H9 (cell line): ENCODE data around the gene MVP. TPM values are rescaled to one million over a fixed set of nuclear protein-coding genes. Genes with fewer than 3 reads are reported as not detected.
"Not testable (repeated sequence)": the region's sequence is repeated elsewhere in the genome, so short reads cannot be mapped to it uniquely, and the experiment has no call there.

Experiments used
- DNase-seq: peaks from one replicate; pipeline ENCODE4 v3.0.0-alpha.2; 2017
- H2AFZ ChIP-seq: one replicate; pipeline ENCODE4 v1.6.1; 2013; ENCODE audit warnings: mild to moderate bottlenecking, low read length, control low read depth, moderate library complexity
- H2AK5ac ChIP-seq: 2 replicates; pipeline ENCODE4 v1.6.1; 2013; ENCODE audit warnings: low read length, control low read depth, mixed read lengths; ENCODE audit not compliant: insufficient read length
- H2BK120ac ChIP-seq: one replicate; pipeline ENCODE4 v1.6.1; 2013; ENCODE audit warnings: low read depth, mild to moderate bottlenecking, low read length, control low read depth, inconsistent platforms; ENCODE audit not compliant: poor library complexity, severe bottlenecking
- H2BK12ac ChIP-seq: 2 replicates; pipeline ENCODE4 v1.6.1; 2013; ENCODE audit warnings: low read length, control low read depth, mixed read lengths, low read depth; ENCODE audit not compliant: insufficient read length
- H2BK15ac ChIP-seq: 2 replicates; pipeline ENCODE4 v1.6.1; 2013; ENCODE audit warnings: low read depth, low read length, control low read depth
- H2BK20ac ChIP-seq: one replicate; pipeline ENCODE4 v1.6.1; 2013; ENCODE audit warnings: low read depth, mild to moderate bottlenecking, low read length, control low read depth, inconsistent platforms; ENCODE audit not compliant: poor library complexity, severe bottlenecking
- H2BK5ac ChIP-seq: 2 replicates; pipeline ENCODE4 v1.6.1; 2013; ENCODE audit warnings: low read length, control low read depth, mixed read lengths; ENCODE audit not compliant: insufficient read length
- H3K14ac ChIP-seq: 2 replicates; pipeline ENCODE4 v1.6.1; 2013; ENCODE audit warnings: low read length, control low read depth; ENCODE audit not compliant: insufficient read depth
- H3K18ac ChIP-seq: 2 replicates; pipeline ENCODE4 v1.6.1; 2013; ENCODE audit warnings: low read depth, mild to moderate bottlenecking, mixed read lengths, low read length, control low read depth; ENCODE audit not compliant: insufficient read length
- H3K23ac ChIP-seq: 2 replicates; pipeline ENCODE4 v1.6.1; 2013; ENCODE audit warnings: low read length, control low read depth, mixed read lengths, low read depth; ENCODE audit not compliant: insufficient read length
- H3K23me2 ChIP-seq: 2 replicates; pipeline ENCODE4 v1.6.1; 2013; ENCODE audit warnings: low read depth, mild to moderate bottlenecking, mixed read lengths, low read length, control low read depth; ENCODE audit not compliant: insufficient read length, poor library complexity, severe bottlenecking
- H3K27ac ChIP-seq: 2 replicates; pipeline ENCODE4 v1.5.1; 2013; ENCODE audit warnings: low read length, control low read depth, mixed read lengths, low read depth; ENCODE audit not compliant: insufficient read length
- H3K27me3 ChIP-seq: 2 replicates; pipeline ENCODE4 v1.6.1; 2013; ENCODE audit warnings: low read length, control low read depth, inconsistent platforms; ENCODE audit not compliant: insufficient read depth
- H3K4ac ChIP-seq: 2 replicates; pipeline ENCODE4 v1.6.1; 2013; ENCODE audit warnings: low read depth, mild to moderate bottlenecking, control low read depth, inconsistent platforms, low read length, moderate library complexity
- H3K4me1 ChIP-seq: 2 replicates; pipeline ENCODE4 v1.6.1; 2013; ENCODE audit warnings: low read length, control low read depth, inconsistent platforms; ENCODE audit not compliant: insufficient read depth
- H3K4me2 ChIP-seq: 2 replicates; pipeline ENCODE4 v1.6.1; 2013; ENCODE audit warnings: low read length, control low read depth, mixed read lengths; ENCODE audit not compliant: insufficient read length, insufficient read depth
- H3K56ac ChIP-seq: 2 replicates; pipeline ENCODE4 v1.6.1; 2013; ENCODE audit warnings: low read depth, mild to moderate bottlenecking, mixed read lengths, low read length, control low read depth; ENCODE audit not compliant: insufficient read length
- H3K79me1 ChIP-seq: 2 replicates; pipeline ENCODE4 v1.6.1; 2013; ENCODE audit warnings: low read depth, mild to moderate bottlenecking, moderate library complexity, low read length, control low read depth, inconsistent platforms; ENCODE audit not compliant: insufficient read depth, poor library complexity, severe bottlenecking
- H3K79me2 ChIP-seq: 2 replicates; pipeline ENCODE4 v1.6.1; 2013; ENCODE audit warnings: low read length, control low read depth, inconsistent platforms; ENCODE audit not compliant: insufficient read depth
- H3K9ac ChIP-seq: 2 replicates; pipeline ENCODE4 v1.6.1; 2013; ENCODE audit warnings: low read length, control low read depth, mixed read lengths; ENCODE audit not compliant: insufficient read length; ENCODE audit errors: extremely low read depth
- H3K9me3 ChIP-seq: one replicate; pipeline ENCODE4 v1.6.1; 2013; ENCODE audit warnings: low read depth, low read length, inconsistent platforms; ENCODE audit not compliant: control insufficient read depth
- H3T11ph ChIP-seq: one replicate; pipeline ENCODE4 v1.6.1; 2013; ENCODE audit warnings: mild to moderate bottlenecking, low read length, control low read depth, inconsistent platforms
- H4K20me1 ChIP-seq: one replicate; pipeline ENCODE4 v1.6.1; 2013; ENCODE audit not compliant: control insufficient read depth, insufficient read length, insufficient read depth
- H4K5ac ChIP-seq: 2 replicates; pipeline ENCODE4 v1.6.1; 2013; ENCODE audit warnings: low read depth, mild to moderate bottlenecking, mixed read lengths, low read length, control low read depth; ENCODE audit not compliant: insufficient read length
- H4K8ac ChIP-seq: replicated peaks from 2 replicates; pipeline ENCODE4 v1.6.1; 2013; ENCODE audit warnings: low read length, control low read depth, mixed read lengths, low read depth; ENCODE audit not compliant: insufficient read length
- H4K91ac ChIP-seq: 2 replicates; pipeline ENCODE4 v1.6.1; 2013; ENCODE audit warnings: low read depth, mild to moderate bottlenecking, moderate library complexity, mixed read lengths, low read length, control low read depth; ENCODE audit not compliant: insufficient read length
- H3K27ac Mint-ChIP-seq, 3 experiments: 2 replicates in 2 of 3; 3 replicates in 1 of 3; pipeline ENCODE4 v1.8.0; 2020 to 2021; ENCODE audit warnings: mixed read lengths in 3 of 3, mild to moderate bottlenecking in 1 of 3, moderate library complexity in 1 of 3
- H3K27me3 Mint-ChIP-seq: 2 replicates; pipeline ENCODE4 v1.8.0; 2021; ENCODE audit warnings: low read depth, mild to moderate bottlenecking, moderate library complexity, mixed read lengths
- H3K36me3 Mint-ChIP-seq, 3 experiments: 2 replicates in 2 of 3; 3 replicates in 1 of 3; pipeline ENCODE4 v1.8.0; 2020 to 2021; ENCODE audit warnings: low read depth in 3 of 3, mixed read lengths in 3 of 3; ENCODE audit not compliant: insufficient read depth in 1 of 3
- H3K4me1 Mint-ChIP-seq, 2 experiments: 2 replicates each; pipeline ENCODE4 v1.8.0; 2020; ENCODE audit warnings: mixed read lengths in 2 of 2
- H3K4me3 Mint-ChIP-seq, 2 experiments: 2 replicates in 1 of 2; 3 replicates in 1 of 2; pipeline ENCODE4 v1.8.0; 2020 to 2021; ENCODE audit warnings: mild to moderate bottlenecking in 2 of 2, mixed read lengths in 2 of 2, moderate library complexity in 1 of 2
- H3K9me3 Mint-ChIP-seq, 2 experiments: 2 replicates in 1 of 2; 3 replicates in 1 of 2; pipeline ENCODE4 v1.8.0; 2020; ENCODE audit warnings: mild to moderate bottlenecking in 2 of 2, mixed read lengths in 2 of 2, moderate library complexity in 1 of 2
- WGBS: extraction: QIAGEN DNeasy Blood & Tissue Kit; methylation state at CpG from one replicate; pipeline ENCODE4 v1.1.7; 2013; ENCODE audit warnings: missing lambda C conversion rate, low lambda C conversion rate, mixed read lengths; ENCODE audit not compliant: insufficient read length; ENCODE audit errors: extremely low coverage; 5-methylcytosine and 5-hydroxymethylcytosine counted together
- long read RNA-seq: library from polyadenylated mRNA; unstranded; transcript quantifications from one replicate; pipeline ENCODE4 v2.0.0, GENCODE V29; 2020
- total RNA-seq: library from RNA; stranded (reverse); gene quantifications from 2 replicates; pipeline ENCODE4 v1.2.1, GENCODE V29; 2021
- TF ChIP-seq, protein P1 (sequence below): fragments of 200-600 bp; sonication (generic); conservative IDR thresholded peaks from 3 replicates; pipeline ENCODE4 v1.8.0; 2021; ENCODE audit warnings: antibody characterized with exemption, mild to moderate bottlenecking

Gene MVP
- total RNA-seq: 2.5 and 3.1 TPM in 2 replicates
- long read RNA-seq, partial matches to known transcripts: 2 of 18 reads
- long read RNA-seq, other reads (novel, unspliced or antisense): 15 of 18 reads

DNA sequence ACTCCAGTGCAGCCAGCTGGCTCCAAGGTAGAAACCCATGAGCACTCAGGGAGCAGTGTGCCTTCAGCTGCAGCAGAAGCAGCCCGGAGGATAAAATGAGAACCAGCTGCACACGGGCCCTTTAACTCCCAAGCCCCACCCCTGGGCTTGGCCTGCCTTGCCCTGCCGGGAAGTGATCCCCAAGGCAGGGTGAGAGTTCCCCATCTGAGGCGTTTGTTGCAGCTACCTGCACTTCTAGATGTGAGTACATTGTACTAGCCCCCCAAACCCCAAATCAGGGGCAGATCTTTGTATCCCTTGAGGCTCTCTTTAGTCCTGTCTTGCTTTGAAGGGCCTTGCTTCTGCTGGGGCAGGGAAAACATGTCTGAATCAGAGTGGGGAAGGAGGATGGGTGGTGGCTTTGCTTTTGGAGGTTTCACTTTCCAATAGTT lies at the start of gene MVP:
Gene MVP, plus strand, starts transcription at position 192 of the 431 bp plus-strand sequence. CDS start 10,088 bp downstream, outside the sequence.
- Histone ChIP-seq H2BK12ac (no peak within 1 kb of the TSS), H3K56ac (no peak within 1 kb of the TSS), H2BK15ac (no peak within 1 kb of the TSS), H3K4me2 (no peak within 1 kb of the TSS), H2BK5ac (no peak within 1 kb of the TSS), H3K27ac (no peak within 1 kb of the TSS), H3K18ac (no peak within 1 kb of the TSS), H2AFZ (no peak within 1 kb of the TSS), H3K9ac (no peak within 1 kb of the TSS), H4K91ac (no peak within 1 kb of the TSS), H3K23me2 (peaks cover 2% of the 10 kb centered on the region), H3K14ac (no peak within 1 kb of the TSS), H3K79me1 (no peaks in the 10 kb centered on the region), H3K9me3 (no peaks in the 10 kb centered on the region), H3K4me1 (no peaks in the 10 kb centered on the region), H3K27me3 (no peaks in the 10 kb centered on the region), H2AK5ac (no peak within 1 kb of the TSS), H4K5ac (no peak within 1 kb of the TSS), H3K4ac (no peak within 1 kb of the TSS), H4K20me1 (no peaks in the 10 kb centered on the region), H3K23ac (no peak within 1 kb of the TSS), H2BK120ac (no peak within 1 kb of the TSS), H4K8ac (no peak within 1 kb of the TSS), H3T11ph (no peak within 1 kb of the TSS), H3K79me2 (no peaks in the 10 kb centered on the region), H2BK20ac (no peak within 1 kb of the TSS)
- Mint-ChIP-seq H3K4me1 (peaks cover 33 to 43% of the 10 kb centered on the region in 2 experiments), H3K36me3 (peaks cover 24 to 38% (median 35%) of the 10 kb centered on the region in 3 experiments), H3K4me3 (no peak within 1 kb of the TSS; a peak in 1 of 5 replicates), H3K27me3 (no peaks in the 10 kb centered on the region; the same call in 1 of the 2 replicates), H3K9me3 (no peaks in the 10 kb centered on the region; a peak in 1 of 5 replicates), H3K27ac (peak within 1 kb of the TSS in 2 of 3 experiments; percentile 73 to 84; a peak in 4 of 7 replicates)
- TF ChIP-seq, protein P1, sequence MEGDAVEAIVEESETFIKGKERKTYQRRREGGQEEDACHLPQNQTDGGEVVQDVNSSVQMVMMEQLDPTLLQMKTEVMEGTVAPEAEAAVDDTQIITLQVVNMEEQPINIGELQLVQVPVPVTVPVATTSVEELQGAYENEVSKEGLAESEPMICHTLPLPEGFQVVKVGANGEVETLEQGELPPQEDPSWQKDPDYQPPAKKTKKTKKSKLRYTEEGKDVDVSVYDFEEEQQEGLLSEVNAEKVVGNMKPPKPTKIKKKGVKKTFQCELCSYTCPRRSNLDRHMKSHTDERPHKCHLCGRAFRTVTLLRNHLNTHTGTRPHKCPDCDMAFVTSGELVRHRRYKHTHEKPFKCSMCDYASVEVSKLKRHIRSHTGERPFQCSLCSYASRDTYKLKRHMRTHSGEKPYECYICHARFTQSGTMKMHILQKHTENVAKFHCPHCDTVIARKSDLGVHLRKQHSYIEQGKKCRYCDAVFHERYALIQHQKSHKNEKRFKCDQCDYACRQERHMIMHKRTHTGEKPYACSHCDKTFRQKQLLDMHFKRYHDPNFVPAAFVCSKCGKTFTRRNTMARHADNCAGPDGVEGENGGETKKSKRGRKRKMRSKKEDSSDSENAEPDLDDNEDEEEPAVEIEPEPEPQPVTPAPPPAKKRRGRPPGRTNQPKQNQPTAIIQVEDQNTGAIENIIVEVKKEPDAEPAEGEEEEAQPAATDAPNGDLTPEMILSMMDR: no peak
- WGBS: no CpG with 5 or more reads among the region's 4 CpGs
- no peak for DNase-seq

DNA sequence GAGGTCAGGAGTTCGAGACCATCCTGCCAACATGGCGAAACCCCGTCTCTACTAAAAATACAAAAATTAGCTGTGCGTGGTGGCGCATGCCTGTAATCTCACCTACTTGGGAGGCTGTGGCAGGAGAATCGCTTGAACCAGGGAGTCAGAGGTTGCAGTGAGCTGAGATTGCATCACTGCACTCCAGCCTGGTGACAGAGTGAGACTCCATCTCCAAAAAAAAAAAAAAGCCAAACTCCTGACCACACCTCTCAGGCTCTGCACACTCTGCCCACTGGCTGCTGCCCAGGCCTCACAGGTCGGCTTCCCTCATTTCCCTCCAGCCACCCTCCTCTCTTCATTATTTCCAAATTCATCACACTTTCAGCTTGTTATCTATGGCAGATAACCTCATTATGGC lies 47.9 kb upstream of the MVP start:
- H3K27ac ChIP-seq, H2AK5ac ChIP-seq, H2BK15ac ChIP-seq, H2BK20ac ChIP-seq, H3K23ac ChIP-seq, H2AFZ ChIP-seq, H3K27me3 Mint-ChIP-seq, H3K79me2 ChIP-seq, H3K4me1 Mint-ChIP-seq, H3K9me3 ChIP-seq, H3K4me2 ChIP-seq, H2BK120ac ChIP-seq, H3K4me3 Mint-ChIP-seq, H3K79me1 ChIP-seq, H3K9me3 Mint-ChIP-seq, H3K9ac ChIP-seq, H3K23me2 ChIP-seq, H2BK5ac ChIP-seq, H3K56ac ChIP-seq, H3K4me1 ChIP-seq, H3K27me3 ChIP-seq, H3K14ac ChIP-seq, H4K5ac ChIP-seq, H3K18ac ChIP-seq, H4K20me1 ChIP-seq, DNase-seq, H3K4ac ChIP-seq, H3T11ph ChIP-seq, H4K8ac ChIP-seq, H2BK12ac ChIP-seq, H4K91ac ChIP-seq, H3K36me3 Mint-ChIP-seq: not testable (repeated sequence)
- no CpG with 5 or more reads among the region's 7 CpGs for WGBS
- peak overlapping the region in 1 of 3 experiments; percentile 63; a peak in 2 of 7 replicates for H3K27ac Mint-ChIP-seq
